Tibial nerve (tissue), 3 donors: ENCODE results near the gene PRKG2.

Experiments used
- CTCF ChIP-seq, 5 experiments: fragments of 200-600 bp in 3 of 5; fragments of 450-650 bp in 2 of 5; sonication (generic) in 3 of 5; IDR thresholded peaks; one replicate each; pipeline ENCODE4 v1.5.1; 2016 to 2019; ENCODE audit warnings: antibody characterized with exemption in 5 of 5, mild to moderate bottlenecking in 3 of 5, moderate library complexity in 2 of 5
- POLR2A ChIP-seq, 2 donors: fragments of 450-650 bp; IDR thresholded peaks; one replicate each; pipeline ENCODE4 v1.6.1; 2017; ENCODE audit warnings: antibody characterized with exemption in 2 of 2, mild to moderate bottlenecking in 2 of 2, moderate library complexity in 2 of 2

DNA sequence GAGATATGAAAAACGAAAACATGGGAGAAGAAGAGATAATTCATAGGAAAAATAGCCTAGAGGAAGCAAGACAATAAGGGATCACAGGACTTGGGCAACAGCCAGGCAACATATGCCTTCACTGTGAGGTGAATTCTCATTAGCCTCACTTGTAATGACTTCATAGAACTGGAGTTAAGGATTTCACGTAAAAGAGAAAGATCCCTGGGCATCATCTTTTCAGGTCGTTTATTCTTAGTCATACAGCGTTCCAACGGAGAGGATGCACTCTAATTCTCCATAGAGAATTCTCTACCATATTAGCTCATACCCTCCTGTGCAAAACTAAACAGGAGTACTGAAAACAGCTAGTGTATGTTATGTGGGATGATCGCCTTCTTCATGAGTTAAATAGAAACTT lies 1.4 kb downstream of the PRKG2 start:
- TF ChIP-seq CTCF (IDR thresholded peaks at IDR 0.05), result no peak
- no peak for TF ChIP-seq POLR2A (IDR thresholded peaks at IDR 0.05)
